HG02938 (cell line): Measurements from ENCODE around the gene PXDC1.
"Not testable (repeated sequence)": the region's sequence is repeated elsewhere in the genome, so short reads cannot be mapped to it uniquely, and the experiment has no call there.

Experiments used
- ATAC-seq: cut with Tn5 transposase; IDR thresholded peaks from one replicate; pipeline ENCODE4 v1.9.1; 2021; ENCODE audit warnings: mild to moderate bottlenecking, moderate library complexity; ENCODE audit not compliant: unreplicated experiment

PXDC1 gene

GRCh38 chr6:3784423-3784822 is 32.9 kb upstream of the PXDC1 start:
- ATAC-seq = no peak

DNA sequence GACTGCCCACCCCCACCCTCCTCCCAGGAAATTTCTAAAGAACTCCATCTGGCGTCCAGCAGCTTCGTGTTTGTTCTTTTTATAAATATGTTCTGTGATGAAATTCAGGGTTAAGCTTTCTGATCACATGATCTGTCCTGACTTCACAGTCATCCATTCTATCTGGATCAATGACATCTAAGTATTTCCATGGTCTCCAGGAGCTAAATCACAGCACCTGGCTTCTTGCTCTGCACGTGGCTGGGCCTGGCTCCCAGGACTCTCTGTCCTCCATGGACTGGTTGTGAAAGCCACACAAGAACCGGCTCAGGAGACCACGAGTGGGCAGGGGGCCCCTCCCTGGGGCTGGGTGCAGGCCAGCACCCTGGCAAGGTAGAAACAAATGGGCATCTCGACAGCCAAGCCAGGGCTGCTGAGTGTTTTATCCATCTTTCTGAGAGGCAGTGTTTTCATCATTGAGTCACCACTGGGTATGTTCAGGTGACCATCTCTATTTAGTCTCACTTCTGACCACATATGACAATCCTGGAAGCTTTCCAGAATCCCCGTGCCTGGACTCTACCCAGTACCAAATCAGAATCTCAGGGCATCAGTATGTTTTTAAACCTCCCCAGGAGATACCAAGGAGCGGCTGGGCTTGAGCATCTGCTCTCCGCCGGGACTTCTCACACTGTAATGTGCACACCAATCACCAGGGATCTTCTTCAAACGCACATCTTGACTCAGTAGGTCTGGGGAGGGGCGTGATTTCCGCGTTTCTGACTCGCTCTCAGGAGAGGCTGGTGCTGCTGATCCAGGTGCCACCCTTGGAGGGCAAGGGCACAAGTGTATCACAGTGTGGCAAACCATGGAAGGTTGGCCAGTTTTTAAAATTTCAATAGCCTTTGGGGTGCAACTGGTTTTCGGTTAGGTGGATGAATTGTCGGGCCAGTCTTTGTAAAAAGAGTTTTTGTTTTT is 31.6 kb upstream of the PXDC1 start:
- no peak for ATAC-seq

GRCh38 chr6:3781504-3781903 is 30.0 kb upstream of the PXDC1 start:
- ATAC-seq = no peak

GRCh38 chr6:3779574-3779849 is 28.0 kb upstream of the PXDC1 start:
- no peak for ATAC-seq

DNA sequence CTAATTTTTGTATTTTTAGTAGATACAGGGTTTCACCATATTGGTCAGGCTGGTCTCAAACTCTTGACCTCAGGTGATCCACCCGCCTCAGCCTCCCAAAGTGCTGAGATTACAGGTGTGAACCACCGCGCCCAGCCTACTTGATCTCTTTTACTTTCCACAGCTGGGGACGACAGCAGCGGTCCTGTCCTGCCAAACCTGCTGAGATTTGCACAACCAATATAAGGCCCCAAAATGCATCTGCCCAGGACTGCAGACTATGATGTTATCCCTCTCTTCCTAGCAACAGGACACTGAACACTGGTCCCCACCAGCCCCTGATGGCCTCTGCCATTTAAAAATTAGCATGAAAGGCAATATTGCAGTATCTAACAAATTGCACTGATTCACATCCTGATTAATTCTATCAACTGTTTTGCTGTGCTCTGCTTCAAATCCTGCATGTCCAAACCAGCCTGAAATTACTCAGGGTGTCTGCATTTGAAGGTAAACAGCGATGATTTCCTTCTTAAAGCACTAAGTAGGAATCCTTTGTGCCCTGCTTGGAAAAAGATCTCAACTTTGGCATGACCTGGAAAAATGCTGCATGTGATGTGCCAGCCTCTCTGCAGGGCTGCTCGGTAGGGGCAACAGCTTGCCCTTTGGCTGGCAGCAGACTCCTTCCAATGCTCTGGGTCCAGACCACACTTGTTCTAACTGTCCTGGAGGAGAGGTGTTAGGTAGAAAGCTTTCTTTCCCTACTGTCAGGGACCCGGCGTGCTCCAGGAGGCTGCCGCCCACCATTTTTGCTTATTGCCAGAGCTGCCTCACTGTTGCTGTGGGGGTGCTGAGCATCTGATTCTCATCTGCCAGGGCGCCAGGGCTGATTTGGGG is 27.4 kb upstream of the PXDC1 start:
- ATAC-seq = no peak

DNA sequence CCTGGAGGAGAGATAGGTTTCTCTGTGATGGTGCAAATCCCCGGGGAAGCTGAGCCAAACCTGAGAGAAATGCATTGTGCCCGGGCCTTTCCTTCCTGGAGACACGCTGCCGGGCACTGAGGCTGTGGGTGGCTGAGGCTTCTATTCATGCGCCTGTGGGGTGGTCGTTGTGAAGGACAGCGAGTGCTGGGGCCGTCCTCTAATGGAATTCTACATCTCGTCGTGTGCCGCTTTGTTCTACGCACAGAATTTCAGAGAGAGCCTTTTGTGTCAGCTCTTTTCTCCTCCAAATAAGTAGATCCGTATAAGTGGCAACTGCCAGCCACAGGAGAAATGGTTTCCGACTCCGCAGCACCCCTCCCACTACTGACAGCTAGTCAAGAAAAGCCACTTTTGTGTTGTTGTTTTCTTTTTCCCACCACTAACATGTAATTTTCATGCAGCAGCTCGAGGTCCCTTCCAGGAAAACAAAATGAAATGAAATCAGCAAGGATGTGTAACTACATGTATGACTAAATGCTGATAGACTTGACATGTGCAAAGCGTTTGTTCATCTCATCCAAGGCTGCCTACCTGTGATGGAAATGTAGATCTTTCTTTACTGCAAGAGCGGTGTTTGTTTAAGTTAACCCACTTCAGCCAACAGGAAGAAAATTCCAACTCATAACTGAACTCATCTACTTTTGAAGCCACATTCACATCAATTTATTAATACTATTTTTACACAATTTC is 26.4 kb upstream of the PXDC1 start:
- ATAC-seq = no peak

DNA sequence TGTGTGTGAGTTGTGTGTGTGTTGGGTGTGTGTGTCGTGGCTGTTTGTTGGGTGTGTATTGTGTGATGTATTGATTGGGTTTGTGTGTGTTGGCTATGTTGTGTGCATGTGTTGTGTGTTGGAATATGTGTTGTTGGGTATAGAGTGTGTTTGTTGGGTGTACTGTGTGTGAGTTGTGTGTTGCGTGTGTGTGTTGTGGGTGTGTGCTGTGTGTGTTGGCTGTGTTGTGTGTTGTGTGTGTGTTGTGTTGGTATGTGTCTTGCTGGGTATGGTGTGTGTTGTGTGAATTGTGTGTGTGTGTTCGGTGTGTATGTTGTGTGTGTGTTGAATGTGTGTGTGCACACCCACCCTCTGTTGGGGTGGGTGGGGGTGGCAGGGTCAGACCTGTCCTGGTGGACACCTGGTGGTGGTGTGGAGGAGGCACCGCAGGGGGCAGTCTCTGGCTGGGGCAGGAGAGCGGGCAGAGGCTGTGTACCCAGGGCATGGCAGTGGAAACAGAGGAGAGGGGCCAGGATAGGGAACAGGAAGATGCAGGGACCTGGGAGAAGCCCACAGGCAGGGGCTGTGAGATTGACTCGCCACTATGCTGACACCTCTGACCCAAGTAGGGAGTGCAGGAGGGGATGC is 25.5 kb upstream of the PXDC1 start:
- ATAC-seq = no peak

DNA sequence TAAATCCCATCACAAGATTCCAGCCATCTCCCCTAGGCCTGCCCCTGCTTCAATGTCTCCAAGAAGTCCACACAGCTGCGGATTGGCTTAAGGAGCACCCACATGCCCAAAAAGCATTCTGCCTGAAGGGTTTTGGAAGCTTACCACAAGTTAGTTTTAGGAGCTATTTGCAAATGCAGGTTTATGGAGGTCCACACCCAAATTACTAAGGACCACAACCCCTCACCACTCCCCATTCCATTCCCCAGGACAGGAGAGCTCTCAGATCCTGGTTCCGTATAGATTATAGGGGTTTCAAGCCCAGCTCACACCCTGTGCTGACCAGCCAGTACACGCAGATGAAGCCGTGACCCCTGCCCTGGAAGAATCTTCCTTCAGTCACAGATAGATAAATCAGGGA is 24.3 kb upstream of the PXDC1 start:
- ATAC-seq = no peak

DNA sequence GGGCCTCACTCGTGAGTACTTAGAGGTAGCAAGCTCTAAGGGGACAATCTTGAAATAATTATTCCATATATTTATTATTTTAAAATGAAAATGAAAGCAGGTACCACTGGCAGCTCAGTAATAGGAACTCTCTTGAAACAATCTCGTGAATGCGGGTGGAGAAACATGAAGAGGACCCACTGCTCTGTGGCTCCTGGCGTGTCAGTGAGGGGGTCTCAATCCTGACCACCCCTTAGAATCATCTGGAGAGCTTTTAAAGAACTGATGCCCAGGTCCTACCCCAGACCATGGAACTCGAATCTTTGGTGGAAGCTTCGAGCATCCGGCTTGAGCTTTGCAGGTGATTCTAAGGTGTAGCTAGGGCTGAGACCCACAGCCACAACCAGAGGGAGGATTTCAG is 23.9 kb upstream of the PXDC1 start:
- no peak for ATAC-seq

DNA sequence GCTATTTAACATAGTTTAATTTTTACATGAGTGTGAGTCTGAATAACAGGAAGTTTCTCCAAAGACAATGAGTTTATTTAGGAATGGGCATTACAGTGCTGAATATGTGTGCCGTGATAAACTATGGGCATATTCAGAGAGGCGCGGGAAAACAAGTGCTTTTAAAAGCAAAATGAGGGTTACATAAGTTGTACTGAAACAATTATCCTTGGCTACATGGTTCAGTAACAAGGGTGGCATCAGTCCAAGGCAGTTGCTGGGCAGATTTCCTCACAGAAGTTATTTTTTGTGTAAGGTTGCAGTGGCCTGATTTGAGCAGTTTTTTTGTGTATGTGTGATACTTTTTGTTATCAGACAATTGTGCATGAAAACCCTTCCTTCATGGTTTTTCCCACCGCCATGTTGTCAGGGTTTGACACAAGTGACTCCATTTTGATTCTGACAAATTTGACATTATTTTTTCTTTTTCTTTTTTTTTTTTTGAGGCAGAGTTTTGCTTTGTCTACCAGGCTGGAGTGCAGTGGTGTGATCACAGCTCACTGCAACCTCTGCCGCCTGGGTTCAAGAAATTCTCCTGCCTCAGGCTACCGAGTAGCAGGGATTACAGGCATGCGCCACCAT is 22.3 kb upstream of the PXDC1 start:
- no peak for ATAC-seq

- ATAC-seq = not testable (repeated sequence)
Measured at GRCh38 chr6:3772127-3772999, 20.9 kb upstream of the PXDC1 start.

DNA sequence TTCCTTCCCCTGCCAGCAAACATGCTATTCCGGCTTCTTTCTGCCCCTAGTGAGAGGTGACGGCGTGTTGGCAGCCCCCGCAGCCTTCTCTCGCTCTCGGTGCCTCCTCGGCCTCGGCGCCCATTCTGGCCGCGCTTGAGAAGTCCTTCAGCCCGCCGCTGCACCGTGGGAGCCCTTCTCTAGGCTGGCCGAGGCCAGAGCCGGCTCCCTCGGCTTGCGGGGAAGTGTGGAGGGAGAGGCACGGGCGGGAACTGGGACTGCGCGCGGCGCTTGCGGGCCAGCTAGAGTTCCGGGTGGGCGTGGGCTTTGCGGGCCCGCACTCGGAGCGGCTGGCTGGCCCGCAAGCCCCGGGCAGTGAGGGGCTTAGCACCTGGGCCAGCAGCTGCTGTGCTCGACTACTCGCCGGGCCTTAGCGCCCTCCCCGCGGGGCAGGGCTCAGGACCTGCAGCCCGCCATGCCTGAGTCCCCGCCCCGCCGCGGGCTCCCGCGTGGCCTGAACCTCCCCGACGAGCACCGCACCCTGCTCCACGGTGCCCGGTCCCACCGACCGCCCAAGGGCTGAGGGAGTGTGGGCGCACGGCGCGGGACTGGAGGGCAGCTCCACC is 20.0 kb upstream of the PXDC1 start:
- no peak for ATAC-seq

DNA sequence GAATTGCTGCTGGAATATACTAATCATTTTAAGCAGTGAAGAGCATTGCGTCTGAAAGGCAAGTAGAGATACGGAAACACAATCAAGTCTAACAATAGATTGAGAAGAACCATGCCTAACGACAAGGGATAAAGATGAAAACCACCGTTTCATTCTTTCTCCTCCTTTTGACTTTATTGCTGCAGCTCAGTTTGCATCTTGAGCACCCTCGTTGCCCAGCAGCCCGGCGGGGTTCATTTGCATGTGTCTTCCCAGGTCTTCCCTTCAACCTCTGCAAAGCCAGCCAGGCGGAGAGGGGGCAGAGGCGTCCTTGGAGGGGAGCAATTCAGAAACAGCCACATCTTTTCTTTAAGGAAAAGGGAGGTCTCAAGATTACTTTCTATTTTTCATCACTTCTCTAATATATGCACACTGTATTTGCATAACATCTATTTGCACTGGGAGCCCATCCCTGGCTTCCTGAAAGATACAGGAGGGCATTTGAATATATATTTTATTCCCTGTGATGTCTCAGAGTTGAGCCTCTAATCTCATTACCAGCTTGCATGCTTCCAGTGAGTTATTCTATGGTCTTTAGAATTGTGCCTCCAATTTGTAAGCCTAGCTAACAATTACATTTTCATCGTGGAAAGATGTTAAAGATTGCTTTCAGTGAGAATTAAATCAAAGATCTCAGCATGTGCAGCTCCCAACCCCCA is 18.7 kb upstream of the PXDC1 start:
- no peak for ATAC-seq

- no peak for ATAC-seq
Measured at GRCh38 chr6:3769610-3770009, 18.1 kb upstream of the PXDC1 start.

GRCh38 chr6:3768502-3768901 is 17.0 kb upstream of the PXDC1 start:
- ATAC-seq = no peak

- not testable (repeated sequence) for ATAC-seq
Measured at GRCh38 chr6:3767483-3767882, 16.0 kb upstream of the PXDC1 start.

GRCh38 chr6:3766214-3766613 is 14.7 kb upstream of the PXDC1 start:
- ATAC-seq = no peak

GRCh38 chr6:3765415-3765814 is 13.9 kb upstream of the PXDC1 start:
- ATAC-seq = no peak
